NCI-H510A (cell line): Measurements from ENCODE around the gene PLXND1.
"Not testable (repeated sequence)": the region's sequence is repeated elsewhere in the genome, so short reads cannot be mapped to it uniquely, and the experiment has no call there.

Experiments
- DNase-seq: peaks from one replicate; lab custom pipeline; 2025; lab: John Stamatoyannopoulos, UW

Gene PLXND1

GRCh38 chr3:129548104-129548965 lies 58.1 kb downstream of the PLXND1 start:
- no peak for DNase-seq

DNA sequence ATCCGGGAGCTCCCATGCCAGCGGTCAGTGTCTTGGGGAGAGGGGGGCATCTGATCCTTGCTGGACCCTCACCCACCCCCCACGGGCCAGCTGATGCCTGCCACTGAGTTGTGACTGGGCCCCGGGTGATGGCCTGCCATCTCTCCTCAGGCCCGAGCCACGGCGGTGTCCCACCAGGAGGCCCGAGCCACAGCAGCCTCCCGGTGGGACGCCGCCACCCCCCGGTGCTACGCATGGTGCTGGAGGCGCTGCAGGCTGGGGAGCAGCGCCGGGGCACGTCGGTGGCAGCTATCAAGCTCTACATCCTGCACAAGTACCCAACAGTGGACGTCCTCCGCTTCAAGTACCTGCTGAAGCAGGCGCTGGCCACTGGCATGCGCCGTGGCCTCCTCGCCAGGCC lies 59.2 kb downstream of the PLXND1 start:
- DNase-seq: no peak

DNA sequence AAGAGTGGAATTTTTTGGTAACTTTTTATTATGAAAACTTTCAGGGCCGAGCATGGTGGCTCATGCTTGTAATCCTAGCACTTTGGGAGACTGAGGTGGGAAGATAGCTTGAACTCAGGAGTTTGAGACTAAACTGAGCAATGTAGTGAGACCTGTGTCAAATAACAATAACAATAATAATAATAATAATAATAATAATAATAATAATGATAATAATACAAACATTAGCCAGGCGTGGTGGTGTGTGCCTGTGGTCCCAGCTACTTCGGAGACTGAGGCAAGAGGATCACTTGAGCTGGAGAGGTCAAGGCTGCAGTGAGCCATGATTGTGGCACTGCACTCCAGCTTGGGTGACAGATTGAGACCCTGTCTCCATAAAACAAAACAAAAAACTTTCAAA lies 60.5 kb downstream of the PLXND1 start:
- DNase-seq: not testable (repeated sequence)

DNA sequence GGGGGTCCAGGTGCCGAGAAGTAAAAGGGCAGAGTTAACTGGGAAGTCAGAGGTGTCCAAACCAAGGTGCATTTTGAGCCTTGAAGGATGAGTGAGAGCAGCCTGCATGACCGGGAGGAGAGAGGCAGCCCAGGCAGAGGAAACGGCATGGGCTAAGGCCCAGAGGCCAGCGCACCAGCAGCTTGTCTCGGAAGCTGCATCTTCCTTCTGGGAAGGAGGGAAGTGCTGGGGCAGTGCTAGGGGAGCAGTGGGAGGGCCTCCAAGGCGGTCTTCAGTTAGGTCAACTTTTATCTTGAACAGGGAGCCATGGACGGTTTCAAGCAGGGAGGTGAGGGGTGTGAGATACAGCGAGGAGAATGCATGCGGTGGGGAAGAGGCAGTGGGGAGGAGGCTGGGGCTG lies 62.5 kb downstream of the PLXND1 start:
- no peak for DNase-seq

DNA sequence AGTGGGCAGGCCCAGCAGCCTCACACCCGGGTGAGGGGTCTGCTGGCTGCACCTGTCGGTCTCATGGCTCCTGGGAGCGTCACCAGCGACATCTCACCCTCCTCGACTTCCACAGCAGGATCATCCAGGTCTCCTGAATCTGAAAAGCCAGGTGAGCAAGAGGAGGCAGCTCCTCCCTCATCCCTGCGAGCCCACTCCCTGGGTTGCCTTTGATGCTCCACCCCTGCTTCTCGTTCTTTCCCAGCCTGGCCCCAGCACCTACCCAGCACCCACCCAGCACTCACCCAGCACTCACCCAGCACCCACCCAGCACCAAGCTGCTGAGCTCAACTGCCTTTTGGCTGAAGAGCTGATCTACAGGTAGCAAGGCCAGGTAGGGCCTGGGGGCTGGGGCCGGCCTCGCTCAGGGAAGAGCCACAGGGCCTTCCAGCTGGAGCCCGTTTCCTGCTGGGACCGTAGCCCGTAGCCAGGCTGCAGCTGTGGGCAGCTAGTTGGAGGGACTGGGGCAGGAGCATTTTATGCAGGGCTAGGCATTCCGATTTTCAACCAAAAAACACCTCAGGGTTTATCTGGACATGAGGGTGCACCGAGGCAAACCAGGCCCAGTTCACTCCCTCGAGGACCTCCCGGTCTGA lies 63.2 kb downstream of the PLXND1 start, which contains the start of gene H1-8:
TSS of gene H1-8 (plus strand) at position 20 of the 635 bp plus-strand sequence. CDS start at position 64, 44 bp downstream.
- no peak for DNase-seq

DNA sequence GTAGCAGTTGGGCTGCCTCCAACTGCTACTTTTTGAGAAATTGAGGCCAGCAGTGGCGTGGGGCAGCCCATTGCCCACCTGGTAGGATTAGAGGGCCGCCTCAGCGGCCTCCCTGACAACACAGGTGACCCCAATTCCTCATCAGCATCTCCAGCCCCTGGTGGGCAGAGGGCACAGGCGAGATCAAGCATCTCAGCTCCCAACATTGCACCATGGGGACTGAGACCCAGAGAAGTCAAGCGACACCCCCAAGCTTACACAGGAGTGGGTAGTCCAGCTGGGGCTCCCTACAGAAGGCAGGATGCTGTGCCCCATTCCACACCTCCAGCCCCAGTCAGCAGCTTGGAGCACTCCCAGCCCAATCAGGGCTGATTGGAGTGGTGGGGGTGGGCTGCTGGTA lies 63.7 kb downstream of the PLXND1 start:
- DNase-seq: no peak

GRCh38 chr3:129540776-129541516 lies 65.5 kb downstream of the PLXND1 start:
- DNase-seq: no peak

GRCh38 chr3:129539206-129539605 lies 67.3 kb downstream of the PLXND1 start:
- no peak for DNase-seq

DNA sequence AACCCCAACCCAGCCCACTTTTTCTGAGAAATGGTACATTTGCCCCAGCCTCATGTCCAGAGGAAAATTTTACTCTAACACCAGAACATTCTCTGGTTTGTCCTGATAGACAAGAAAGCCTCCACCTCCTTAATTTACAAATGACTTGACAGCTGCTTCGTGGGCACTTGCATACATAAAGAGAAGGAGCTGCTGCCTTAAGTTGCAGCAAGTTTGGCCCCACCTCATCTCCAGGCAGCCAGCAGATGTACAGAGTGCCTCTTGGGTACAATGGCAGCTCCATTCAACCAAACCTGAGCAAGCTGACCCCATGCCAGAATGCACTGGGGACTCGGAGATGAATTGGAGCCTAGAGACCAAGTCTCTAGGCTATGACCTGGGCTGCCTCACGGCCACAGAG lies 69.7 kb downstream of the PLXND1 start:
- DNase-seq: no peak

DNA sequence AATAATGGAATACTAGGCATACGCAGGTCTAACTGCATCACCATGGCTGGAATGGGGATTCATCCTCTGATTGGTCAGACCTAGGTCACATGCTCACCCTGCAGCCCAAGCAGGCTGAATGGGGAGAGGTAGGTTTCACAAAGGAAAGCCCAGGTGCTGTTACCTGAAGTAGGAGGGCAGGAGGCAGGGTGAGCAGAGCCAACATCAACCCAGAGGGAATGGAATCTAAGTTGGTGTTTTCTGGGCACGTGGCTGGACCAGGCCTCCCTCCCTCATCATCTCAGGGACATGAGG lies 70.2 kb downstream of the PLXND1 start:
- DNase-seq: no peak

DNA sequence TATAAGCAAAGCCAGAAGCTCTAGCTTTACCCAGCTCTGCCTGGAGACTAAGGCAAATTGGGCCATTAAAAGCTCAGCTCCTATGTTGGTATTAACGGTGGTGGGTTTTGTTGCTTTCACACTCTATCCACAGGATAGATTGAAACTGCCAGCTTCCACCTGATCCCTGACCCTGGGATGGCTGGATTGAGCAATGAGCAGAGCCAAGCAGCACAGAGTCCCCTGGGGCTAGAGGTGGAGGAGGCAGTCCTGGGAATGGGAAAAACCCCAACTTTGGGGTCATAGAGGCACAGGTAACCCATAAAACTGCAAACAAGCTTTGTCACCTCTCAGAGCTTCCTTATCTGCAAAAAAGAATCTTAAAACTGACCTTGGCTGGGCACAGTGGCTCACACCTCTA lies 71.4 kb downstream of the PLXND1 start:
- DNase-seq: no peak

- no peak for DNase-seq
Measured at GRCh38 chr3:129534428-129535027, 71.9 kb downstream of the PLXND1 start.

- DNase-seq: no peak
Measured at GRCh38 chr3:129533406-129533805, 73.1 kb downstream of the PLXND1 start.

GRCh38 chr3:129532261-129532660 lies 74.2 kb downstream of the PLXND1 start:
- DNase-seq: no peak

- no peak for DNase-seq
Measured at GRCh38 chr3:129531699-129532098, 74.8 kb downstream of the PLXND1 start.

- DNase-seq: no peak
Measured at GRCh38 chr3:129530821-129531220, 75.7 kb downstream of the PLXND1 start.

- no peak for DNase-seq
Measured at GRCh38 chr3:129530251-129530791, 76.2 kb downstream of the PLXND1 start.

DNA sequence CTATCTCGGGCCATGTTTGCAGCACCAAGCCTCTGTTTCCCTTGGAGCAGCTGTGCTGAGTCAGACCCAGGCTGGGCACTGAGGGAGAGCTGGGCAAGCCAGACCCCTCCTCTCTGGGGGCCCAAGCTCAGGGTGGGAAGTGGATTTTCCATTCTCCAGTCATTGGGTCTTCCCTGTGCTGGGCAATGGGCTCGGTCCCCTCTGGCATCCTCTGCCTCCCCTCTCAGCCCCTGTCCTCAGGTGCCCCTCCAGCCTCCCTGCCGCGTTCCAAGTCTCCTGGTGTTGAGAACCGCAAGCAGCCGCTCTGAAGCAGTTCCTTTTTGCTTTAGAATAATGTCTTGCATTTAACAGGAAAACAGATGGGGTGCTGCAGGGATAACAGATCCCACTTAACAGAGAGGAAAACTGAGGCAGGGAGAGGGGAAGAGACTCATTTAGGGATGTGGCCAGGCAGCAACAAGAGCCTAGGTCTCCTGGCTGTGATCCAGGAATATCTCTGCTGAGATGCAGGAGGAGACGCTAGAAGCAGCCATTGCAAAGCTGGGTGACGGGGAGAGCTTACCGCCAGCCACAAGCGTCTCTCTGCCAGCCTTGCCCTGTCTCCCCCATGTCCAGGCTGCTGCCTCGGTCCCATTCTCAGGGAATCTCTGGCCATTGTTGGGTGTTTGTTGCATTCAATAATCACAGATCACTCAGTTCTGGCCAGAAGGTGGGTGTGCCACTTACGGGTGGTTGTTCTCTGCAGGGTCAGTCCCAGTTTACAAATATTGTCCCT lies 76.9 kb downstream of the PLXND1 start:
- no peak for DNase-seq

DNA sequence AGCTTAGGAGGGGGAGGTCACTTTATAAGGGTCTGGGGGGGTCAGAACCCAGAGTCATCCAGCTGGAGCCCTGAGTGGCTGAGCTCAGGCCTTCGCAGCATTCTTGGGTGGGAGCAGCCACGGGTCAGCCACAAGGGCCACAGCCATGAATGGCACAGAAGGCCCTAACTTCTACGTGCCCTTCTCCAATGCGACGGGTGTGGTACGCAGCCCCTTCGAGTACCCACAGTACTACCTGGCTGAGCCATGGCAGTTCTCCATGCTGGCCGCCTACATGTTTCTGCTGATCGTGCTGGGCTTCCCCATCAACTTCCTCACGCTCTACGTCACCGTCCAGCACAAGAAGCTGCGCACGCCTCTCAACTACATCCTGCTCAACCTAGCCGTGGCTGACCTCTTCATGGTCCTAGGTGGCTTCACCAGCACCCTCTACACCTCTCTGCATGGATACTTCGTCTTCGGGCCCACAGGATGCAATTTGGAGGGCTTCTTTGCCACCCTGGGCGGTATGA lies 77.8 kb downstream of the PLXND1 start, which contains the start of gene RHO:
TSS of gene RHO (plus strand) at position 51 of the 512 bp plus-strand sequence. CDS start at position 146, 95 bp downstream.
- no peak for DNase-seq

- no peak for DNase-seq
Measured at GRCh38 chr3:129527262-129527661, 79.2 kb downstream of the PLXND1 start.
